ENCODE measurements around the gene RNF150. TPM values are rescaled to one million over a fixed set of nuclear protein-coding genes. Genes with fewer than 3 reads are reported as not detected.
"Not testable (repeated sequence)": the region's sequence is repeated elsewhere in the genome, so short reads cannot be mapped to it uniquely, and the experiment has no call there.

RNF150 gene
- total and polyA plus RNA-seq, 2 of the 8 experiments (the other 6 are each of a cell fraction or from before 2014, with no cell fraction given) = 3.4 to 4.8 TPM

GRCh38 chr4:140810591-140811169 lies 322.6 kb downstream of the RNF150 start:
- H3K14ac ChIP-seq (ENCODE audit: insufficient read length); H3K27me3 ChIP-seq (replicated peaks in 1 of 4; ENCODE audit: control insufficient read depth in 3 of 4, extremely low read depth in 1 of 4, insufficient read depth in 3 of 4, low read length in 3 of 4); H4K91ac ChIP-seq (replicated peaks; ENCODE audit: insufficient read length, low read length); H2AK5ac ChIP-seq (ENCODE audit: low read depth, low read length); H3K4ac ChIP-seq (replicated peaks; ENCODE audit: insufficient read length, low read depth, low read length); H3K4me3 ChIP-seq (ENCODE audit: extremely low read depth in 1 of 4, insufficient read depth in 2 of 4, low read depth in 3 of 4, low read length in 4 of 4); H3K36me3 ChIP-seq (ENCODE audit: control insufficient read depth in 2 of 4, insufficient read depth in 4 of 4, low read length in 3 of 4); H3K23ac ChIP-seq (ENCODE audit: insufficient read length); FAIRE-seq; H3K79me2 ChIP-seq (ENCODE audit: control insufficient read depth in 1 of 2, insufficient read depth in 2 of 2, low read length in 2 of 2); H2AFZ ChIP-seq (ENCODE audit: low read length); H3K27ac ChIP-seq (ENCODE audit: low read depth, low read length); H3K9me3 ChIP-seq (ENCODE audit: insufficient read depth in 2 of 2, low read depth in 1 of 2, low read length in 1 of 2); H3K23me2 ChIP-seq (ENCODE audit: low read depth, low read length); H3K56ac ChIP-seq (replicated peaks; ENCODE audit: insufficient read length, low read depth, low read length); H3K79me1 ChIP-seq (ENCODE audit: low read depth, low read length); H3K9ac ChIP-seq (replicated peaks in 1 of 4; ENCODE audit: extremely low read depth in 1 of 4, low read depth in 3 of 4, low read length in 3 of 4); H4K8ac ChIP-seq (ENCODE audit: extremely low read depth, insufficient read depth, low read length); H4K5ac ChIP-seq (ENCODE audit: insufficient read length, low read depth, low read length); H2BK5ac ChIP-seq (ENCODE audit: low read depth, low read length); H2BK120ac ChIP-seq (replicated peaks; ENCODE audit: low read depth, low read length); DNase-seq (ENCODE audit: low read depth in 1 of 2, low spot score in 2 of 2); H4K20me1 ChIP-seq (replicated peaks in 1 of 2; ENCODE audit: control insufficient read depth in 1 of 2, insufficient read depth in 2 of 2, low read length in 2 of 2); H2BK12ac ChIP-seq (ENCODE audit: low read depth, low read length); H2BK15ac ChIP-seq (ENCODE audit: low read length); H3K4me2 ChIP-seq (ENCODE audit: insufficient read depth in 1 of 2, low read depth in 2 of 2, low read length in 2 of 2); H2BK20ac ChIP-seq (ENCODE audit: low read length); H3K18ac ChIP-seq (ENCODE audit: extremely low read depth, low read length); H3K4me1 ChIP-seq (replicated peaks in 1 of 4; ENCODE audit: control insufficient read depth in 3 of 4, insufficient read depth in 4 of 4, low read length in 3 of 4): not testable (repeated sequence)
- ChIA-PET POLR2A (ENCODE audit: partially characterized antibody) (interaction anchor here (0.6 to 0.9 kb wide), 2 partner anchors 15 to 95 kb away, joined by 3 to 4 read pairs; no protein-coding TSS in a partner anchor), CTCF (ENCODE audit: partially characterized antibody) (interaction anchor here (1.1 kb wide), 1 partner anchor 15 kb away, joined by 3 read pairs; no protein-coding TSS in a partner anchor)
- WGBS, 2 experiments (ENCODE audit: extremely low coverage in 1 of 2, insufficient coverage in 1 of 2, insufficient read length in 1 of 2, insufficient replicate concordance in 2 of 2, low coverage in 1 of 2, low lambda C conversion rate in 2 of 2, missing lambda C conversion rate in 1 of 2) = 100% methylated on average over 1 of the region's 1 CpG; no CpG with 5 or more reads in 1 of the 2 experiments
- peak; percentile 63; the same call in 1 of the 2 replicates for TF ChIP-seq JUND (IDR thresholded peaks at IDR 0.05; ENCODE audit: low read length)

Other genes with a start within 250 kb of the RNF150 start
- 44.3 and 45.7 TPM in 2 replicates for gene ZNF330, start 87.4 kb upstream of the RNF150 start, total RNA-seq (2021; fragmentation: NEBNext Ultra II Directional; extraction: Animal tissue kit (Norgen Biotek cat#: 25700))
- 16.0 and 17.7 TPM in 2 replicates for gene ZNF330, start 87.4 kb upstream of the RNF150 start, polyA plus RNA-seq (2011; rRNA removed)

Measured in H1 (cell line).